NCI-H187 (cell line): ENCODE data around the gene FUBP3.

Experiments used
- DNase-seq, 2 experiments: peaks; one replicate each; lab custom pipeline; 2025; lab: John Stamatoyannopoulos, UW

FUBP3 gene

DNA sequence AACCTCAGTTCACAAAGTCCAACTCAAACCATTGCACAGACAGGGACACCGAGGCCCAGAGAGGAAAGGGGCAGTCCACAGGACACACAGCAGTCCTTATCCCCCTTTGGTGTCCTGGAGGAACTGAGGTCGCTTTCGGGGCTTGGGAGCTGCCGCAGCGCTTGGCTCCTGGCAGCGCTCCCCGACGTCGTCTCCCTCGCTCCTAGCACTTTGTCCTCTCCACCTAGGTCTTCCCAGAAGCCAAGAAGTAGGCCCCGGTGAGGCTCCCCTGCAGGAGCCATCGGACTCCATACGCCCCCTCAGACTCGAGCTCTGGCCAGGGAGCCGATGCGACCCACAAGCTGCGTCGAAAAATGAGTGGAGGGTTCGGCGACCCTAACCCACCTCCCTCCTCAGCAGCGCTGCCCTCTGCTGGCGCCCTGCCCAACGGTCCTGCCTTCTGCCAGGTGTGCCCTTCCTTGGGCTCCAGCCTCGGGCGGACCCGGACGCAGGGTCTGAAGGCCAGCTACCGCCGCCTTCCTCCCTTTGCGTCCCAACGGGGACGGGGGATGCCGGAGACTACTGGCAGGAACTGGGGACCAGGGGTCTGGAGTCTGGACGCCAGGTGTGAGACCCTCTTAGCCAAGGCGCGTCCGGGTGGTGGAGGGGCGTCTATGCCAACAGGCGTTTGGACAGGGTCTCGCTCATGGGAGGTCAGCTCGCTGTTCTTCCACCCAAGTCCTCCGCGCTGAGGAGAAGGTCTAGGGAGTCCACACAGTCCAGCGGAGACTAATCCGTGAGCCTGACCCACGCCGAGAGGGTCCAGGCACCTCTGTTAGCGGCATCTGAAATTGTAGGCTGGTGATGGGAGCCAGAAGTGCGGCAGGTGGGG is 83.0 kb downstream of the FUBP3 start:
- DNase-seq = no peak

GRCh38 chr9:130662970-130663257 is 83.5 kb downstream of the FUBP3 start:
- no peak for DNase-seq

- DNase-seq = no peak
These were observed 84.0 kb downstream of the FUBP3 start for GRCh38 chr9:130663258-130663976.

GRCh38 chr9:130663977-130664250 is 84.5 kb downstream of the FUBP3 start:
- DNase-seq = no peak

DNA sequence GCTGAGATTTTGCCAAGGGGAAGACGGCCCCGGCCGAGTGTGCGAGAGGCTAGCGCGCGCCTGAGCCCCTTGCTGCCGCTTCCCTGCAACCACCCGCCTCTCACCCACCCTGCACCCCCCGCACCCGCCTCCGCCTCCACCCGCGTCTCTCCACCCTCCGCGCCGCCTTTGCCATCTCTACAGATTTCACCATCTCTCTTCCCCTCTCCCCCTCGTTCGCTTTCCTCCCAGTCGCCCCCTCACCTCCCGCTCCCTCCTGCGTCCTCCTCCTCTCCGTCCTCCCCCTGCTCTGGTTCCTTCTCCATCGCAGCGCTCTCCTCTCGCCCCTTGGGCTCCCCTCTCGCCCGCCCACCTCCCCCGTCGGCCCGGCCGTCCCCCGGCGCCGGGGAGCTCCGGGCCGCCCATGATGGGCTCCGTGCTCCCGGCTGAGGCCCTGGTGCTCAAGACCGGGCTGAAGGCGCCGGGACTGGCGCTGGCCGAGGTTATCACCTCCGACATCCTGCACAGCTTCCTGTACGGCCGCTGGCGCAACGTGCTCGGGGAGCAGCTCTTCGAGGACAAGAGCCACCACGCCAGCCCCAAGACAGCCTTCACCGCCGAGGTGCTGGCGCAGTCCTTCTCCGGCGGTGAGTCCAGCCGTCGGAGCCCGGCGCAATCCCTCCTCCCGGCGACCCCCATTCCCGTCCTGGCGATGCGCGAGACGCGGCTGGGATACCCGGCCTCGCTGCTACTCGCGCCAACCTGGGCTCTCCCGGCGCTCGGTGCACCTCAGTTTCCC is 85.1 kb downstream of the FUBP3 start, which contains the start of gene PRDM12:
PRDM12 (plus strand) TSS at position 344 of the 778 bp plus-strand sequence; CDS start at position 404, 60 bp downstream.
- no peak for DNase-seq

GRCh38 chr9:130665029-130665430 is 85.7 kb downstream of the FUBP3 start:
- no peak for DNase-seq

- no peak for DNase-seq
These were observed 86.3 kb downstream of the FUBP3 start for GRCh38 chr9:130665431-130666392.

DNA sequence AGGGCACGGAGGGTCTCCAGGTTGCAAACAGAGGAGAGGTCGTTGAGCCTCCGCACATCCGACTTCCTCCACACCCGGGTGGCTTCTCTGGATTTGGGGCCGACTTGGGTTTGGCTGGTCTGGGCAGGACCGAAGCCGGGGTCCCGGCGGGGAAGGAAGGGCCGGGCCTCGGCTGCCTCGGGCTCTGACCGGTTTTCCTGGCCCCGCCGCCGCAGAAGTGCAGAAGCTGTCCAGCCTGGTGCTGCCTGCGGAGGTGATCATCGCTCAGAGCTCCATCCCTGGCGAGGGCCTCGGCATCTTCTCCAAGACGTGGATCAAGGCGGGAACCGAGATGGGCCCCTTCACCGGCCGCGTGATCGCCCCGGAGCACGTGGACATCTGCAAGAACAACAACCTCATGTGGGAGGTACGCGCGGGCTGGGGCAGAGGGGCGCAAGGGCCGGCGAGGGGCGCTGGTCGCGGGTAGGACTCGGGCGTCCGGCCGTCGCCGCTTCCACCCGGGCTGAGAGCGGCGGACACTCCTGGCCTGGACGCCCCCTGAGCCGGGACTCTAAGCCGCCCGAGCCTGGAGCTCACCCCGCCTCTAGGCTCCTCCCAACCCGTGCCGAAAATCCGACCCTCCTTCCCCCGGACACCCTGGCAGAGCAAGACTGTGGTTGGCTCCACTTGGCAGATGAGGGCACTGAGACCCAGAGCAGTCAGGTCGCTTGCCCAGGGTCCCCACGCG is 87.2 kb downstream of the FUBP3 start:
- no peak for DNase-seq

DNA sequence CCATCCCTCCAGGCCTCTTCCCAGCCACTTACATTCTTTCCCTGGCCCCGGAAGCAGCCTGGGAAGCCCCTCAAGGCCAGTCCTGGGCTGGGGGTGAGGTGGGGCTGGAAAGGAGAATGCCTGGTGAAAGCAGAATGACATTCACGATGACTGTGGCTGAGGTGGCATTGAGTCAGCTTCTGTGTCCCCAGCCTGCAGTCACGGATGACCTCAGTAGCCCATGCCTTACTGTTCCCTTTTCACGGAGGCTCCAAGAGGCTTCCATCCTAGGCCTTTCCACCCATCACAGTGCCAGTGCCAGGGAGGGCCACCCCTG is 87.7 kb downstream of the FUBP3 start:
- no peak for DNase-seq

- DNase-seq = no peak
These were observed 88.8 kb downstream of the FUBP3 start for GRCh38 chr9:130668196-130668595.

DNA sequence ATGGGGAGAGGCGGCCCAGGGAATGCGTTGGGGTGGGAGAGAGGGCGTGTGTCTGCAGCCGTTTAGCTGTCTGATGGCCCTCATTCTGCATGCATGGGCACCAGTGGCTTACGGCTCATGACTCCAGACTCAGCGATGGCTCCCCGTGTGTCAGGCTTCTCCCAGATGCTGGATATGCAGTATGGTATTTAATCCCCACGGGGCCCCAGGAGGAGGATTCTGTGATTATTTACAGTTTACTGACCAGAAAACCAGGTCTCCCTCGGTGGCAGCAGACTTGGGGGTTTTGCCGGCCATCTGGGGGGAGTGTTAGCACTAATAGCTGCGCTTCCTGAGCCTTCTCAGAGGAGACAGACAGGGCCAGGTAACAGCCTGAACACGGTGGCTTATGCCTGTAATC is 89.3 kb downstream of the FUBP3 start:
- no peak for DNase-seq

- no peak for DNase-seq
These were observed 90.6 kb downstream of the FUBP3 start for GRCh38 chr9:130669965-130670364.

GRCh38 chr9:130670644-130671043 is 91.3 kb downstream of the FUBP3 start:
- no peak for DNase-seq

DNA sequence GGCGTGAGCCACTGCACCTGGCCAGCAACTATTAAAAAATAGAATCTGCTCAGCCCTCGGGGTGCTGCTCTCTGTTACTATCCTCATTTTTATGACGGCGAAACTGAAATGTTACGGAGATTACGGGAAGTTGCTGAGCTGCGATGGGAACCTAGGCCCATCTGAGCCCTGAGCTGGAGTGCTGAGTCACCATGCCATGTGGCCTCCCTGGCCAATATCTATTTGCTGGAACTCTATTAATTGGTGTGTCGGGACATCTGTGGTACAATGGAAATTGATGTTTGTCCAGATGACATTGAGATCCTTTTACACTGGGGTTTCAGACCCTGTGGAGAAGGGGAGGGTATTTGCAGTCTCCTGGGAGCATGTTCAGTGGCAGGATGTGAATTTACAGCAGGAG is 93.1 kb downstream of the FUBP3 start:
- DNase-seq = no peak

GRCh38 chr9:130672933-130673615 is 93.7 kb downstream of the FUBP3 start:
- DNase-seq = no peak

GRCh38 chr9:130675396-130675795 is 96.0 kb downstream of the FUBP3 start:
- DNase-seq = no peak

- no peak for DNase-seq
These were observed 97.9 kb downstream of the FUBP3 start for GRCh38 chr9:130677252-130677651.

GRCh38 chr9:130680836-130681768 is 101.7 kb downstream of the FUBP3 start:
- peak; percentile 15 to 53 for DNase-seq

DNA sequence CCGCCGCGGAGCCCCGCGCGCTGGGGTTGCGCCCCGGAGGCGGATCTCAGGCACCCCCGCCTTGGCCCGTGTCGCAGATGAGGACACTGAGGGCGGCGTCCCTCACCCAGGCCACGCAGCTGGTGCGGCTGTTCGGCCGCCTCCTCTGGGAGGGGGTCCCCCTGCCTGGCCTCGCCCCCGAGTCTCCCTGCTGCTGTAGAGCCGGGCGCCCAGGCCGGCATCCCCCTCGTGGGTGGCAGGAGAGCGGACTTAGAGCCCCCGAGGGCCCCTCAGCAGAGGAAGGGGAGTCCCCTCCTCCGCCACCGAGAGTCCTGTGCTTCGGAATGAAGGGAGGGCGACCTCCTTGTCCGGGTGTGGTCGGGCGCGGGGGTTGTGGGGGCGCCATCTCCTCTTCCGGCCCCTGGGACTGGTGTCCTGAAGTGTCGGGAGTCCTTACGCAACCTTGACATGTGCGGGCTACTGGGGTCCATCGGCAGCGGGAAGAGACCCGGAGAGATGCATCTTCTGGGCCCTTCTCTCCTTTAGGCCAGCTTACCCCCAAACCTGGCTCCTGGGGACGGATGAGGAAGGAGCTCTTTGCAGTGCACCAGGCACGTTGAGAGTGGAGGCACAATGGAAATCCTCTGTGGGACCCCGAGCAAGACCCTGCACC is 102.5 kb downstream of the FUBP3 start:
- no peak for DNase-seq
